GM21786 (cell line): ENCODE results near the gene CPSF4.

Experiments used
- ATAC-seq: cut with Tn5 transposase; IDR thresholded peaks from one replicate; pipeline ENCODE4 v1.9.1; 2021; ENCODE audit not compliant: unreplicated experiment

The CPSF4 gene

DNA sequence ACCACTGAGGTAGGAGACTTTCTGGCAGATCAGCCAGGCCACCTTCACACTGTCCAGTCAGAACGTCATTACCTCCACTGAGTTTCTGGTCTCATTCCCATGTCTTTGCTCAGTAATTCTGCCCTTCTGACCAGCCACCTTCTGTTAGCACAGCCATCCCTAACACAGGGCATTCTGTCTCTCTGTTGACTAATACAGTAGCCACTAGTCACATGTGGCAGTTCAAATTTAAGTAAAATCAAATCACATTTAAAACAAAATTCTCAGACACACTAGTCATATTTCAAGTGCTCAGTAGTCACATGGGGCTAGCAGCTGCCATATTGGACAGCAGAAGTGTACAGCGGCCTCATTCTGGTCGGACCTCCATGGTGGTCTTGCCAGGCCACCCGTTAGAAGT is 7.4 kb downstream of the CPSF4 start:
- no peak for ATAC-seq

GRCh38 chr7:99447943-99448342 is 9.2 kb downstream of the CPSF4 start:
- ATAC-seq: no peak

- ATAC-seq: no peak
Observed at GRCh38 chr7:99448855-99449254, 10.1 kb downstream of the CPSF4 start.

DNA sequence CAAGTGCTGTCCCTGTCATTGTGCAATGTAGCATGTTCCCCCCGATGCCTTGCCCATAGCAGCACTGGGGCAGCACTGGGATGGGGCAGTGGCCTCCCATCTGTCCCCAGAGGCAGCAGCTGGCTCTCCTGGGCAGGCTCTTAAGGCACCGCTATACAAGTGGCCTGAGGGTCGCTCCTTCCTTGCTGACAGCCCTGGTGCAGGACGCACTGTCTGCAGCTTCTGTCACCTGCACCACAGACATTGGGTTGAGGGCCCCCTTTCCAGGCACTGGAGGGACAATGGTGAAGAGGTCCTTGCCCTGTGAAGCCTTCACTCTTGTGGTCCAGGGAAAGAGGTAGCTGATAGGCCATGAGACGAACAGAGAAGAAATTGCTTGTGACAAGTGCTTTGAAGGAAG is 10.6 kb downstream of the CPSF4 start:
- ATAC-seq: no peak

GRCh38 chr7:99451936-99452335 is 13.2 kb downstream of the CPSF4 start:
- ATAC-seq: no peak

DNA sequence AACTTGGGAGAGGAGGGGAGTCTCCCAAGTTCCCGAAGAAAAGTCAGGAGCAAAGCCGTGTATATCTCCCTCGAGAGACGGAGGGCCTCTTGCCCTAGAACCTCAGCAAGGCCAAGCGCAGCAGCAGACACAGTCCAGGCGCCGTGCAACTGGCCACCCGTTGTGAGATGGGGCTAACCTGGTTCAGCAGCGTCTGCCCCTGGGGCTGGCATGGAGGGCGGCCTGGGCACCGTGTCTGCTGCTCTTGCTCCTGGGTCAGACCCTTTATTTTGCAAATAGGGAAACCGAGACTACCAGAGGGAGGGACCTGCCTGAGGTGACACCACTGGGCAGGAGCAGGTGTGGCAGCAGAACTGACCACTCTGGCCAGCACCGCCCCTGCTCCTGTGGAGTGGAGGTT is 13.8 kb downstream of the CPSF4 start:
- no peak for ATAC-seq

- no peak for ATAC-seq
Observed at GRCh38 chr7:99453105-99453504, 14.4 kb downstream of the CPSF4 start.

DNA sequence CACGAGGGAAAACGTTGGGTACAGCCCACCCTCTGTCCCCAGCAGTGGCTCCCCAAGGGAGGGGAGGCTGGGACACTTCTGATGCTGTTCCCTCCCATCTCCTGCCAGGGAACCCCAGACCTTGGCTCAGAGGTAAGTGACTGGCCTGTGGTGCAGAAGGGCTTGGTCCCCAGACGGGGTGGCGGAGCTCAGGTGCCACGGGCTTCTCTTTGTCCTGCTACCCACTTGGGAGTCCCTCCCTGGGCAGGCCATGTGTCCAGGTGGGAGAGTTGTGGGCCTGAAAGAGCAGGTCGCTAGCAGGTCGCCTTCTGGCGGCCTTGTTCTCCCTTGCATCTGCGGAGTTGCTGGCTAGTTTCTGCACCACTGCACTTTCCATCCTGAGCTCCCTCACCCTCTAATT is 17.1 kb downstream of the CPSF4 start:
- ATAC-seq: no peak

DNA sequence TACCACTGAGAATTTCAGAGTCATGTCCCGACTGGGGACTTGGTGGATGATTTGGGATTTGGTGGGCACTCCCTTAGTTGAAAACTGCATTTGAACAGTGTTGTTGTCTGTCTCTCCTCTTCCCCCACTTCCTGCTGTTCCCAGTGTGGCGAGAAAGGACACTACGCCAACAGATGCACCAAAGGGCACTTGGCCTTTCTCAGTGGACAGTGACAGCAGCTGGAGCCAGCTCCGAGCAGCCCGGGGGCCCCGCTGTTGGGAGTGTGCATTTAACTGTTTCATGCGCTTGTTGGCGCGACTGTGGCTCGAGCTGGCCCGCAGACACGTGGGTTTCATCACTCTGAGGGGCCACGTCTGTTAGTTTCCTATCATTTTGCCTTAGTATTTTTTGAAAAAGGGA is 17.5 kb downstream of the CPSF4 start:
- ATAC-seq: no peak

DNA sequence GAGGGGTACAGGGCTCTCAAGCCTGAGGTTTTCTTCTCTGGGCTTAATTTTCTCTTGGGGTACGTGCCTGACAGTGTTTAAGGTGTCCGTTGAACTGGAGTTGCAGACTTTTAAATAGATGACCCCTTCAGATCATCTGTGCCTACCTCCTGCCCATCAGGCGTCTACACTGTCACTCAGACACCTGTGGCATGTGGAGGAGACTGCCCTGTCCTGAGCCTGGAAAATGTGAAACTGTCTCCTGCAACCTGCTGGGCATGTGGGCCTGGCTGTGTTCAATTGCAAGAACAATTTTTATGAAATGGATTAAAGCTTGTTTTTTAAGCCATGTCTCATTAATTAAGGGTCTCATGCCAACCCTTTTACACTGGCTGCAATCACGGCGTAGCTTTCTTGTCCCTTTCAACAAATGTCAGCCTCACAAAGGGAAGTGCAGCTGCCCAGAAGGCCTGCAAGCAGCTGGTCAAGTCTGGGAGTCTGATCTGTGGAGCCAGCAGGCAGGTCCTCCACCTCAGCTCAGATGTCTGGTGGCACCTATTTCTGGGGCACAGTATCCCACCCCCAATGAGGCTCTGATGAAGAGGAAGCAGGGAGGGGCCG is 18.4 kb downstream of the CPSF4 start:
- no peak for ATAC-seq

- ATAC-seq: no peak
Observed at GRCh38 chr7:99457650-99458493, 19.1 kb downstream of the CPSF4 start.

- ATAC-seq: no peak
Observed at GRCh38 chr7:99459087-99459486, 20.3 kb downstream of the CPSF4 start.

GRCh38 chr7:99460651-99461050 is 21.9 kb downstream of the CPSF4 start:
- no peak for ATAC-seq

GRCh38 chr7:99461221-99461620 is 22.5 kb downstream of the CPSF4 start:
- no peak for ATAC-seq

GRCh38 chr7:99465421-99465768 is 26.7 kb downstream of the CPSF4 start:
- no peak for ATAC-seq

GRCh38 chr7:99468336-99468918 is 29.7 kb downstream of the CPSF4 start:
- ATAC-seq: no peak

GRCh38 chr7:99469381-99470065 is 30.8 kb downstream of the CPSF4 start:
- no peak for ATAC-seq

DNA sequence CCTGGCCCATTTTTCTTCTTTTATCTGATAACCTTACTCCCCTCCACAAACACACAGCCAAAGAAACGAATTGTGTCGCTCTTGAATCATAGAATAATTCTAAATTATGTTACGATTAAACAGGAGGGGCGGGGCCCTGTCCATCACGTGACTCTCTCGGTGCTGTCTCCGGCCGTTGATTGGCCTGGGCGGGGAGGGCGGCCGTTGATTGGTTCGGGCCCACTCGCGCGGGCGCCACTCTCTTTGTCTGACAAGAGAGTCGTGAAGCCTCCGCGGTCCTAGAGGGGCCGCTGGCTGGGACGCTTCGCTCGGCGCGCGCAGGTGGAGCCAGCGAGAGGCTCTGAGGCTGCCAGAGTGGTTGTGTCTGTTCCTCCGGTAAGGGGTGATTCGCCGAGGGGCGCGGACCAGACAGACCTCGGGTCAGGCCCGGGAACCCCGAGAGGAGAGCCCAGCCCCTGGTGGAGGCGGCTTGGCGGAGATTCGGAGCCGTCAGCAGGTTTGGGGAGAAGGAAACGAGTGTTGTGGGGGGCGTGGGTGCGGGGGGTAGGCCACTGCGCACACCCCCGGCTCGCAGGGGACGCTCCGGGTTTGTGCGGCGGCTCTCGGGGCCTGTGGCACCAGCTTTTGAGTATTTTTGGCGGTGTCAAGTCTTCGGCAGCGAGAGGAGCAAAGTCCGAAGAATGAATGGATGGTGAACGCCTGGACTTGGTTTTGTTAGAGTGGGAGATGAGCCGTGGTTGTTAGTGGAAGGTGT is 34.0 kb downstream of the CPSF4 start, which contains the start of gene ZNF789:
TSS of gene ZNF789 (plus strand) at position 330 of the 754 bp plus-strand sequence. CDS start 3,567 bp downstream, outside the sequence.
- ATAC-seq: peak; percentile 95

GRCh38 chr7:99473315-99473596 is 34.5 kb downstream of the CPSF4 start:
- peak; percentile 29 for ATAC-seq

DNA sequence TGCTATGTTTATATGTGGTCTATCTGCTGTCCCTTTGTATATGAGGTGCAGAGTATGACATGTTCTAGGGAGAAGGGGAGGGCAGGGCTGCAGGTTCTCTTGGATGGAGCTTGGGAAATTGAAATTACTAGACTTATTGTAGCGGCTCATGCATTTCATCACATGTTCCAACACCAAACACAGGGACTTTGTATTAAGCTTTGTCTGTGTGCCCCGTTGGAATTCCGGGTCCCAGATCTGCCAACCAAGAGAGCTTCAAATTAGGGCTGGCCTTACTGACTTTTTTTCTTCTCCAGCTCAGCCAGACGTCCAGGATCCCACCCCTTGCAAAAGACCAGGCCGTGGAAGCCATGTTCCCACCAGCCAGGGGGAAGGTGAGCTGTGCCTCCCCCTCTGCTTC is 37.4 kb downstream of the CPSF4 start:
- no peak for ATAC-seq
